Measurements from ENCODE around the gene KPNA3.
"Not testable (repeated sequence)": the region's sequence is repeated elsewhere in the genome, so short reads cannot be mapped to it uniquely, and the experiment has no call there.

The KPNA3 gene, protein sequence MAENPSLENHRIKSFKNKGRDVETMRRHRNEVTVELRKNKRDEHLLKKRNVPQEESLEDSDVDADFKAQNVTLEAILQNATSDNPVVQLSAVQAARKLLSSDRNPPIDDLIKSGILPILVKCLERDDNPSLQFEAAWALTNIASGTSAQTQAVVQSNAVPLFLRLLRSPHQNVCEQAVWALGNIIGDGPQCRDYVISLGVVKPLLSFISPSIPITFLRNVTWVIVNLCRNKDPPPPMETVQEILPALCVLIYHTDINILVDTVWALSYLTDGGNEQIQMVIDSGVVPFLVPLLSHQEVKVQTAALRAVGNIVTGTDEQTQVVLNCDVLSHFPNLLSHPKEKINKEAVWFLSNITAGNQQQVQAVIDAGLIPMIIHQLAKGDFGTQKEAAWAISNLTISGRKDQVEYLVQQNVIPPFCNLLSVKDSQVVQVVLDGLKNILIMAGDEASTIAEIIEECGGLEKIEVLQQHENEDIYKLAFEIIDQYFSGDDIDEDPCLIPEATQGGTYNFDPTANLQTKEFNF

DNA sequence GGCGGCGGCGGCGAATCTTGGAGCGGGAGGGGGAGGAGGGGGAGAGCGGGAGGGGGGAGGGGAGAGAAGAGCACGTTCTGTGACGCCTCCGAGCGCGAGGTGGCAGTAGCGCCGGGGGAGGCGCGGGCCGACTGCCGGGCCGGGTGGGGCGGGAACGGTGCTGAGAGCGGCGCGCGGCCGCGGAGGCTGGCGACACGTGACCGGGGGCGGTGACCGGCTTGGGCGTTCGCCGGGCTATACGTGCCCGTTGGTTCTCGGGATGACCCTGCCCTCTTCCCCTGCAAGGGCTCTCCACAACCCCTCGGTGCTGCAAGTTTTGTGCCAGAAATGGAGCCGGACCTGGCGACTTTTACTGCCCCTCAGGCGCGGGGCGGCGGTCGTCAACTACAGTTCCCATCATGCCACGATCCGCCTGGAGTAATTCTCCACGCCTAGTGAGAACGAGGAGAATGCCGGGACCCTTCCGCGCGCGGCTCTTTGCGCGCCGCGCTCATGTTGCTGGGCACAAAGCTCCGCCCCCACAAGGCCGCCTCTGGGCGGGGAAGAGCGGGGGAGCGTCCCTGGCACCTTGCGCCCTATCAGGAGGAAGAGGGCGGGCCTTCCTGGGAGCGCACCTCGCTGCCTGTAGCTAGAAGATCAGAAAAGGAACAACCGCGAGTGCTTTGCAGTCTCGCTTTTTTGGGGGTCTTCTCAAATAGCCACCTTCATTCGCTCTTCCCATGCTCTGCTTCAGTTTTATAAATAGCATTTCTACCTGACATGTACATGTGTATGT, at the start of gene KPNA3:
Gene KPNA3 (minus strand): TSS at position 133 of the 775 bp plus-strand sequence. CDS start 176 bp downstream, outside the sequence.
- FAIRE-seq (peak; percentile 99), DNase-seq (ENCODE audit: insufficient read length, low spot score) (peak; percentile 85)

DNA sequence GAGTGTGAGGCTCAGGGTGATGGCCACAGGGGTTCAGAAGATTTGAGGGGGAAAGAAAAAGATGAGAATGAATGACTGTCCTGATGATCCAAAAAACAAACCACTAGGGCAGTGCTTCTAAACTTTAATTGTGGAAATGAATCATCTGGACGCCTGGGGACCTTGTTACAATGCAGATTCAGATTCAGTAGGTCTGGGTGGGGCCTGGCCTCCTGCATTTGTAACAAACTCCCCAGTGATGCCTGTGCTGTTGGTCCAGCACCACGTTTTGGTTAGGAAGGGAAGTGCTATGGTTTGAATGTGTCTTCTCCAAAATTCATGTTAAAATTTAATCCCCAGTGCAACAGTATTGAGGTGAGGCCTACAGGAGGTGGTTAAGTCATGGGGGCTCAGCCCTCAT, 49.5 kb upstream of the KPNA3 start:
- DNase-seq (ENCODE audit: insufficient read length, low spot score) (no peak), FAIRE-seq (no peak)

DNA sequence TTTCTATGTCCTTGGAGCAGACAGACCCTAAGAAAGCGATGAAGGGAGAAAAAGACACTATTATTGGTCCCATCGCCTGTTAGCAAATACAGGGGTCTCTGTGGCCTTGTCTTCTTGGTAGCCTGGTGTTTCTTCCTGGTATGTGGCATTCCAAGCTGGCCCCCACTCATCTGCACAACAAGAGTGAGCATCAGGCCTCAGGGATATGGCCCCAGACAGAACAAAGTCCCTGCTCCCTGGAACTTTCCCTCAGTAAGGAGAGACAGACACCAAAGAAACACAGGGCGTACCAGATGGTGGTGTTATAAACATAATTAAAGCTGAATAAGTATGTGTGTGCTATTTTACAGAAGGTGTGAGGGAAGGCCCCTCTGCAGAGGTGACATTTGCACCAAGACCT, 48.2 kb upstream of the KPNA3 start:
- DNase-seq (ENCODE audit: insufficient read length, low spot score) (no peak), FAIRE-seq (no peak)

DNA sequence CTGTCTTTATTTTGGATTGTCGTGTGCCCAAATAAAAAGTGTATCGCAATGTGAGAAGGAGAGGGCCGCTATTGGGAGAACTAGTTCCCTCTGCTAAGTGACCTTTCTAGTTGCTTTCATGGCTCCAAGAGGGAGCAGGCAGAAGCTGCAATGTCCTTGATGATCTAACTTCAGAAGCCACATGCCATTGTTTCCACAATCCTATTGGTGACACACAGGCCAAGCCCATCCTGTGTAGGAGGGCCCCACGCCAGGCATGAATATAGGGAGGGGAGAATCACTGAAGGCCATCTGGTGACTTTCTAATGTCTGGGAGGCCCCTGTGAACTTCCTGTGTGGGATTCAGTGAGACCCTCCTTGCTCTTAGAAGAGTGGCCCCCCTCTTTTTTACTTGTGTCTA, 47.8 kb upstream of the KPNA3 start:
- DNase-seq (ENCODE audit: insufficient read length, low spot score), result no peak
- FAIRE-seq, result no peak

DNA sequence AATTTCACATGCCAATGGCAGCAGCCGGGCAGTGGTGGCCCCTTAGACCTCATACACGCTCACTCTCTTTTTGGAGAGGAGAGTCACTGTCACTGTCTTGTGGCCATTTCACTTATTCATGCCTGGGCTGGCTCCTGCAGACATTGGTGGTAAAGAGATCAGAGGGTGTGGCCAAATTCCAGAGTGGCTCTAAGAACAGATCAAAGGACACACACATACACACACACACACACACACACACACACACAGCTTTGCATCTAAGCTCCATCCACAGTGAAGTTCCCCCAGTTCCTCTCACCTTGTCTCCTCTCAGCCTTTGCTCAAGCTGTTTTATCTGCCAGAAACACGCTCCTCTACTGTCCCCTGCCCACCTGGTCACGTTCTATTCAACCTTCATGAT, 46.5 kb upstream of the KPNA3 start:
- DNase-seq (ENCODE audit: insufficient read length, low spot score), result no peak
- FAIRE-seq, result no peak

DNA sequence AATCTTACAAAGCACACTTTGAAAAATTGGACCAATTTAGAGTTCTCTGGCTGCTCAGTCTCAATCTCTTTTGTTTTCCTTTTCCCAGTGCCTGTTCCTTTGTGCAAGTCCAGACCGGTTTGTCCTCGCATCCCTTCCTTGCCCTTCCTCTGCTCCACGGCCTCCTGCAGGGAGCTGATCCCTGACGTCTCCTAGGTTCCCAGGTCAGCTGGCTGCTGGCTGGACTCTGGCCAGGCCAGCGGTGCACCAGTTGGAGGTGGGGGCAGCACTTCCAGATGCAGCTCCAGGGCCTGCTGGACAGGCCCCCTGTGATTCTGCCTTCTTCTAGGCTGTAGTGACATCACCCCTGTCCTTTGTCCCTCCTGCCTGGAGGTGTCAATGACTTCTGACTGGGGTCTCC, 44.0 kb upstream of the KPNA3 start:
- FAIRE-seq (no peak), DNase-seq (ENCODE audit: insufficient read length, low spot score) (no peak)

DNA sequence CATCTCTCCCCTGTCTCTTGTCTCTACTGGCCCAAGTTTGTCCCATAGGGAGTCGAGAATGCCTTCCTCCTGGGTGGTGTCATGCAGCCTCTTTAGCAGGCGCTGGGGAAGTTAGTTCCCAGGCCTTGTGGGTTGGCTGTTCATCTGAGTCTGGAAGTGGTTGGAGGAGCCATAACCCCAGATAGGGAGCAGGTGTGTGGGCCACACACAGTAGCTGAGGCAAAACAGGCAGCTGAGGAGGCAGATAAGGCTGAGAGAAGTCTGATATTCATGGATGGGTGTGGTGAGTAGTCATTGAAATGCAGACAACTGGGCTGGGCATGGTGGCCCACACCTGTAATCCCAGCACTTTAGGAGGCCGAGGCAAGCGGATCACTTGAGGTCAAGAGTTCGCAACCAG, 40.9 kb upstream of the KPNA3 start:
- FAIRE-seq (no peak), DNase-seq (ENCODE audit: insufficient read length, low spot score) (no peak)

DNA sequence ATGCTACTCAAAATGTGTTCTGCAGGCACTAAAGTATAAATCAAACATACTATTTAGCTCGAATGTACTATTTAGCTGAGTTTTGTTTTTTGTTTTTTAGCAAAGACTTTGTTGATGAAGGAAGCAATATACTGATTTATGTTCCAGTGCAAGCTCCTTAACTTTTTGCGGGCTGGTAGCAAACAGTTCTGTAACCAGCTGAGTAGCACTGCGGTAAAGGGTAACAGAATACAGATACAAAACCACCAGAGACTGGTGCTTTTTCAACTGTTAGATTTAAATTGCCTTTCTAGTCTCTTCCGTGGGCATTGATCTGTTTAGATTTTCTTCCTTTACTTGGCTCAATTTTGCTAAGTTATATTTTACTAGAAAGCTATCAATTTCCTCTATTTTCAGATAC, 39.0 kb upstream of the KPNA3 start:
- FAIRE-seq, result no peak
- no peak for DNase-seq (ENCODE audit: insufficient read length, low spot score)

DNA sequence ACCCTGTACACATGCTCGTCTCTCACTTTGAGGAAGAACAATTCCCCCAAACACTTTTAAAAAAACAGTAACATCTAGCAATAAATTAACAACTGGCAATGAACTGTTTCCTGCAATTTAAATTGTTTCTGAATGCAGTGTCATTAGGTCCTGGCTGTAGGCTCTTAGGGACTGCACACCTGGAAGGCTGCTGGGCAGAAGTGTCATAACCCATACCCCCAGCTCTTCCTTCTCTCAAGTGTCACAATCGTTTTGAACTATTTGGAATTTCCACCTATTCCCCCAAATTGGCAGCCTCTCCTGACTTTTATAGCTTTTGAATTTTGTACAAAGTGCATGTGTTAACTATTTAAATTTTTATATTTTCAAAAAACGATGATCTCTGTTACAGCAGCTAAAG, 38.2 kb upstream of the KPNA3 start:
- FAIRE-seq (no peak), DNase-seq (ENCODE audit: insufficient read length, low spot score) (no peak)

DNA sequence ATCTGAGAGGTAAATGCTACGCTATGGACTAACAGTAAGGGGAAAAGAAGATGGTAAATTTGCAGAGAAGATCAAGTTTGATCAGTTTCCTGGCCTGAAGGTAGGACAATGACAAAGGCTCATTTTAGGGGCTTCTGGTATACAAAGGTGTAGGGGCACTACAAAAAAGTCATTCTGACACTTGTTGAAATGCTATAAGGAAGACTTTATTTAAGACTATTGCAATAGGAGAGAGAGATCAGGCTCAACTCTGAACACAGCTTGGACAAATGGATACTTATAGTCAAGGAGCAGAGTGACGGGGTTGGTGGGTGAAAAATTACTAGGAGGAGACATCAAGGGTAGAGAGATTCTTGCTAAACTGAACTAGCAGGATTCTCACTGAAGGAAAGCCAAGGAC, 37.2 kb upstream of the KPNA3 start:
- DNase-seq (ENCODE audit: insufficient read length, low spot score), result no peak
- FAIRE-seq, result no peak

DNA sequence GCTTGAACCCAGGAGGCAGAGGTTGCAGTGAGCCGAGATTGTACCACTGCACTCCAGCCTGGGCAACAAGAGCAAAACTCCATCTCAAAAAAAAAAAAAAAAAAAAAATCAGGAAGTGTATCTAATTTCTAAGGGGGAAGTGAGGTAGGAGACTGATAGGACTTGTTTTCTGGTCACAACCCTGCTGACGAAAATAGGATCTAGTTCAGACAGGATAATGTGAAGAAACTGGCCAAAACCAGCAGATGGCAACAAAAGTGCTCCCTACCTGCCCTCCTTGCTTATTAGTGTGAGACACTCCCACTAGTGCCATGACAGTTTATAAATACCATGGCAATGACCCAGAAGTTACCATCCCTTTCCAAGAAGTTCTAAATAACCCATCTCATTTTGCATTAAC, 36.0 kb upstream of the KPNA3 start:
- DNase-seq (ENCODE audit: insufficient read length, low spot score) (no peak), FAIRE-seq (no peak)

DNA sequence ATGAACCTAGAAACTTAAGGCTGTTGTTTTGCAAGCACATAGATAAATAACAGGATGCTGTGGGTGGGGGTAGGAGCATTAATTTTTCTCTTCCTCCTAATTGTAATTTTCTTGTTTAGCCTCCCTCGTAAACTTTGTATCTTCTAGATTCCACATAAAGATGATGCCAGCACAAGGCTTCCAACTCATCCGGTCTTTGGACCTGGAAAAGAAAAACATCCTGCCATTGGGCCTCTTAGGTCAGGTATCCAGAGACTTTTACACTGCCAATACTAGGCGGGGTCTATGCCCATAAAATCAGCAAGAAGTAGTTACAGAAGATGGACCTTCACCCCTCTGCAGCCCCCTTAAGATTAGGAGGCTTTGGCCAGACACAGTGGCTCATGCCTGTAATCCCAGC, 35.4 kb upstream of the KPNA3 start:
- no peak for FAIRE-seq
- DNase-seq (ENCODE audit: insufficient read length, low spot score), result no peak

DNA sequence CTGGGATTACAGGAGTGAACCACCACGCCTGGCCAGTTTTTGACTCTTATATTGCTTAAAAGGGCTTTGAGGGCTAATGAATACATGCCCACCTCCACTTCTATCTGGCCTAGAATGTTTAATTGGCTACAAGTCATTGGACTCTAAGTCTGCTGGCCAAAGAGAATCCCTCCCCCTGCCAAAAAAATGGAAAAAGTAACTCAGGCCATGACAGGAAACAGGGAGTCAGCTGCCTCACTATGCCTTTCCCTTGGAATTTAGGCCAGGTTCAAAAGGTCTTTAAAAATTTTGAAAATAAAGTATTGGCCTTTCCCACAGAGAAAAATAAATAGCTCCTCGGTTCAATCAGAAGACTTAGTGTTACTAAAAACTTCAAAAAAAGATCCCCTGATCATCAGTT, 34.9 kb upstream of the KPNA3 start:
- DNase-seq (ENCODE audit: insufficient read length, low spot score), result no peak
- FAIRE-seq, result no peak

DNA sequence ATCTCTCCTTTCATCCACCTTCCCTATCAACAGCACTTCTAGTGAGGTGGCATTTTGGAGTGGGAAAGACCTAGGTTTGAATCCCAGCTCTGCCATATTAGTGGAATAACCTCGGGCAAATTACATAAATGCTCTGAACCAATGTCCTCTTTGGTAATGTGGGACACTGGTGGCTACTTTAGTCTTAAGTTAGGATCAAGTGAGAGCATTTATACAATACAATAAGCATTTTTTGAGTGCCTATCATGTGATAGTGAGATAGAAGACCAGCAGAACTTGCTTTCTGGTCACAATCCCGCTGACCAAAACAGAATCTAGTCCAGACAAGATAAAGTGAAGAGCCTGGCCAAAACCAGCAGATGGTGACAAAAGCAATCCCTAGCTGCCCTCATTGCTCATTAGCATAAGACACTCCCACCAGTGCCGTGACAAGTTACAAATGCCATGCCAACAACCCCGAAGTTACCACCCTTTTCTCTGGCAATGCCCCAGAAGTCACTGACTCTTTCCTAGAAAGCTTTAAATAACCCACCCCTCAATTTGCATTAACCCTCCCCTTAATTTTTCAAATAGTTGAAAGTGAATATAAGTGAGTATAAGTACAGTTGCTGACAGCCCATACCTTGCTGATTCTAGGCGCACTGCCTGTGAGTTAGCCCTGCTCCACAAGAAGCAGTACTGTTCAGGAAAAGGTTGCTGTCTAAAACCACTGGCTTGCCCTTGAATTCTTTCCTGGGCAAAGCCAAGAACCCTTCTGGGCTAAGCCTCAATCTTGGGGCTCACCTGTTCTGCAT, 28.9 kb upstream of the KPNA3 start:
- no peak for FAIRE-seq
- DNase-seq (ENCODE audit: insufficient read length, low spot score), result no peak

DNA sequence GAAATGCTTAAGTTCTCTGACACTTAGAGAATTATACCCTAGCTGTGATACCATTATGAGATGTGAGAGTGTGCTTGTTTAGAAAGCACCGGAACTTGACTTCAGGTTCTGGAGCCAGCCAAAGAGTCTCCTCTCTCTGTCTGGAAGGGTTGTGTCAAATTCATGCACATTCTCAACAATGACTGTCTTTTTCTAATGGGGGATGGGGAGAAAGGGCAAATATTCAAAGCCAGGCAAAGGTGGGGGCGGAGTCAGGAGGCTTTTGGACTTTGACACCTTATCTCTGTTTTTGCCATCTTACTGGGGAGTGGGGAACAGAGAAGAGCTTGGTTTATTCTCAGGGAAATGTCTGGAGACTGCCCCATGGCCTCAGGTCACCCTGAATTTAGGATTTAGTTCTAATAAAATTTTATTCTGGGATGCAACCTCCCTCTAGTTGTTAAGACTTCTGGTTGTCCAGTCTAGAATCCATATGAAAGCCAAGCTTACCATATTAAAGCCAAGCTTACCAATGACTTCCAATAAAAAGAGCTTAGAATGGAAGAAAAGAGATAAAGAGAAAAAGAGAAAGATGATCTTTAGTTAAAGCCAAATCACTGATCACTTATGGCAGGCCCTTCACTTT, 28.2 kb upstream of the KPNA3 start:
- no peak for FAIRE-seq
- DNase-seq (ENCODE audit: insufficient read length, low spot score), result no peak

DNA sequence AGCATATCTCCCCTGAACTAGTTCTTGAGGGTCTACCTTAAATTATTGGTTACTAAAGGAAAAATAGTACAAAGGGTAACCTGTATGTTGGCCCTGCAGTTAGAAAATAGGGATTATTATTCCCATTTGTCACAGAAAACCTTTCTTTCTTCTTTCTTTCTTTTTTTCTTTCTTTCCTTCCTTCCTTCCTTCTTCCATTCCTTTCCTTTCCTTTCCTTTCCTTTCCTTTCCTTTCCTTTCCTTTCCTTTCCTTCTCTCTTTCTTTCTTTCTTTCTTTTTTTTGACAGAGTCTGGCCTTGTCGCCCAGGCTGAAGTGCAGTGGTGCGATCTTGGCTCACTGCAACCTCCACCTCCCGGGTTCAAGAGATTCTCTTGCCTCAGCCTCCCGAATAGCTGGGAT, 23.6 kb upstream of the KPNA3 start:
- DNase-seq (ENCODE audit: insufficient read length, low spot score); FAIRE-seq: not testable (repeated sequence)

DNA sequence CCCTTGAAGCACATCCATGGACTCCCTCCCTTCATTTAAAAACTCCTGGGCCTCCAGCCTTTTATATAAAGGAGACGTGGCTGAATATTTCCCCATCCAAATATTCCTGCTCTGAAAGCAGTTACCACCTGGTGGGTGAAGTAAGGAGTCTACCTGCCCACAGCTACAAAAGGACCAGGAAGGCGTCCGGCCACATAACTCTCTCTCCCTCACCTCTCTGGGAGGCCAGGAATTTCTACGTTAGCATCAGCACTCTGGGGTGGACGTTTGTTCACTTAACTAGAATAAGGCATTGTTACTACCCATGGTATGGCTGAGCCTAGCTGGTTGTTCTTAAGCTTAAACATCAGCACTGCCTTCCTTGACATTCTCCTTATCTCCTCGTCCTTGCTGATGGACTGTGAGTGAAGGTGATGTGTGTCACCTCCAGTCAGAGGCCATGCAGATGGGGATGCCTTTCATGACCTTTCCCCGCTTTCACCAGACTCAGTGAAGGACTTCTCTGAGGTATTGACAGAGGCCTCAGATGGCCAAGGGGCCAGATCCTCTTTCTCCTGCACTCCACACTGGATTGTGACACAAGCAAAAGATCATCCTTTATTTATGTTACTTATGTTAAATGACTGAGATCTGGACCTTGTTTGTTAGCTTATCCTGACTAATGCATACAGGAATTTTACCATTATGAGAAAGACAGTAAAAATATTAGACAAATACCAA, 22.2 kb upstream of the KPNA3 start:
- DNase-seq (ENCODE audit: insufficient read length, low spot score) (no peak), FAIRE-seq (no peak)

DNA sequence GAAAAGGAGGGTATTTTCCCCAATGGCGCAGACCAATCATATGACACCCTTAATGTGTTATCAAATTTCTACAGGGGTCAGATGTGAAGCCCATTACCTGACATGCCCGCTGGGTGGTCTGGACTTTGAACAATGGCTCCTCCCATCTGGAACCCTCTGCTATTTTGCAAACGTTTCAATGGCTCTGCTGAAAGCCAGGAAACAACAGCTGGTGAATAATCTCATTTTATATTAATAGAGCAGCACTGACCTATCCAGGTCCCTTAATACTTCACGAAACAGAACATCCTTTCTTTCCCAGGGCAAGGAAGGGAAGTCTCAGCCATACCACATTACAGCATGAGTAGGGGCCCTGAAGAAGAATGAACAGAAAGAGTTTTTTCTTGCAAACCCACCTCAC, 20.3 kb upstream of the KPNA3 start:
- no peak for FAIRE-seq
- no peak for DNase-seq (ENCODE audit: insufficient read length, low spot score)

DNA sequence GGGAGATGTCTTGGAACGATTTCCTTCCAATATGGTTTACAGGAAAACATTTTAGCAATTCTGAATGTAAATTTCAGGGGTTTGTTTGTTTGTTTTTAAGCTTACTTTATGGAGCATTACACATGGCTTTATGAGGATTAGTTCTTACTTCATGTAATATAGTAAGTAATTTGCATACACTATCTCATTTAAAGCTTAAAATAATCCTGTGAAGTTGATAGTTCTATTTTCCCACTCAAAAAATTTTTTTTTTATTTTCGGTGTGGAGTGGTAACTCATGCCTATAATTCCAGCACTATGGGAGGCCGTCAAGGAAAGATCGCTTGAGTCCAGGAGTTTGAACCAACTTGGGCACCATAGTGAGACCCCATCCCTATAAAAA, 19.0 kb upstream of the KPNA3 start:
- DNase-seq (ENCODE audit: insufficient read length, low spot score), result no peak

More for the DNA sequence above, 19.0 kb upstream of the KPNA3 start:
- no peak for FAIRE-seq

Data from GM19239 (cell line).